SK-N-SH (cell line): ENCODE measurements around the gene SNAP23. TPM values are rescaled to one million over a fixed set of nuclear protein-coding genes. Genes with fewer than 3 reads are reported as not detected.

Experiments used
- CTCF ChIA-PET: fragments of 300-600, 350-600 bp; formaldehyde crosslinking; extraction: SDS; loops from one replicate; lab custom pipeline; 2021; lab: Yijun Ruan, JAX
- POLR2A ChIA-PET: fragments of 350-600 bp; sonication (Branson Sonifier 250); formaldehyde crosslinking; extraction: SDS; loops from one replicate; lab custom pipeline; 2020; ENCODE audit warnings: antibody characterized with exemption, inconsistent platforms; lab: Yijun Ruan, JAX
- DNase-seq: peaks from one replicate; pipeline ENCODE4 v3.0.0; 2012
- H2AFZ ChIP-seq: fragments of 200-600 bp; sonication (generic); 2 replicates; pipeline ENCODE4 v1.8.1; 2016; ENCODE audit warnings: antibody characterized with exemption, mild to moderate bottlenecking, low read depth
- H3F3A ChIP-seq: fragments of 200-600 bp; sonication (generic); replicated peaks from 2 replicates; pipeline ENCODE3; 2016; ENCODE audit warnings: antibody characterized with exemption, mild to moderate bottlenecking; ENCODE audit not compliant: insufficient read depth
- H3K27ac ChIP-seq, 2 experiments: fragments of 200-500 bp in 1 of 2; fragments of 200-600 bp in 1 of 2; sonication (Bioruptor generic) in 1 of 2; sonication (generic), shearing (Covaris generic) in 1 of 2; 2 replicates each; pipeline versions ENCODE4 v1.5.1 to v1.6.1; 2014 to 2016; ENCODE audit warnings: low read depth in 2 of 2, inconsistent platforms in 1 of 2, low read length in 1 of 2, mild to moderate bottlenecking in 1 of 2, mixed read lengths in 1 of 2
- H3K27me3 ChIP-seq: fragments of 200-600 bp; sonication (generic), shearing (Covaris generic); 2 replicates; pipeline ENCODE4 v1.6.1; 2016; ENCODE audit warnings: mixed run types; ENCODE audit not compliant: insufficient read depth
- H3K36me3 ChIP-seq, 2 experiments: fragments of 200-500 bp in 1 of 2; fragments of 200-600 bp in 1 of 2; sonication (Bioruptor generic) in 1 of 2; sonication (generic) in 1 of 2; replicated peaks in 1 of 2; 2 replicates each; pipeline versions ENCODE3 to v1.5.1; 2014 to 2016; ENCODE audit warnings: low read length in 1 of 2, mild to moderate bottlenecking in 1 of 2; ENCODE audit not compliant: insufficient read depth in 2 of 2, control insufficient read depth in 1 of 2
- H3K4me1 ChIP-seq, 2 experiments: fragments of 200-500 bp in 1 of 2; fragments of 200-600 bp in 1 of 2; sonication (Bioruptor generic) in 1 of 2; sonication (generic), shearing (Covaris generic) in 1 of 2; 2 replicates each; pipeline versions ENCODE4 v1.5.1 to v1.6.1; 2014 to 2016; ENCODE audit warnings: low read depth in 1 of 2, low read length in 1 of 2, mixed run types in 1 of 2; ENCODE audit not compliant: insufficient read depth in 2 of 2, control insufficient read depth in 1 of 2
- H3K4me2 ChIP-seq: fragments of 200-600 bp; sonication (generic), shearing (Covaris generic); 2 replicates; pipeline ENCODE4 v1.6.1; 2017; ENCODE audit warnings: mixed run types
- H3K4me3 ChIP-seq, 2 experiments: fragments of 200-500 bp in 1 of 2; fragments of 200-600 bp in 1 of 2; sonication (Bioruptor generic) in 1 of 2; sonication (generic), shearing (Covaris generic) in 1 of 2; 2 replicates each; pipeline versions ENCODE4 v1.5.1 to v1.8.1; 2014 to 2016; ENCODE audit warnings: low read depth in 2 of 2, inconsistent platforms in 1 of 2, low read length in 1 of 2, mild to moderate bottlenecking in 1 of 2, mixed read lengths in 1 of 2, moderate library complexity in 1 of 2
- H3K79me2 ChIP-seq: fragments of 200-600 bp; sonication (generic); 2 replicates; pipeline ENCODE4 v1.8.1; 2017; ENCODE audit warnings: mild to moderate bottlenecking; ENCODE audit not compliant: insufficient read depth
- H3K9ac ChIP-seq: fragments of 200-600 bp; sonication (generic); 2 replicates; pipeline ENCODE4 v1.6.1; 2017; ENCODE audit warnings: mixed run types
- H3K9me2 ChIP-seq: fragments of 200-600 bp; sonication (generic); 2 replicates; pipeline ENCODE4 v1.6.1; 2017; ENCODE audit warnings: mixed run types
- H3K9me3 ChIP-seq: fragments of 200-600 bp; sonication (generic); 2 replicates; pipeline ENCODE4 v1.6.1; 2017; ENCODE audit warnings: mixed run types, mild to moderate bottlenecking, moderate library complexity
- H4K20me1 ChIP-seq: fragments of 200-600 bp; sonication (generic); 2 replicates; pipeline ENCODE4 v1.6.1; 2017; ENCODE audit warnings: mild to moderate bottlenecking, mixed run types; ENCODE audit not compliant: insufficient read depth
- EP300 ChIP-seq, 2 experiments: IDR thresholded peaks; 2 replicates each; pipeline versions ENCODE4 v1.4.0 to v1.6.1; 2012; ENCODE audit warnings: borderline replicate concordance in 1 of 2, low read depth in 1 of 2, low read length in 1 of 2
- FOXM1 ChIP-seq: IDR thresholded peaks from 2 replicates; pipeline ENCODE4 v1.4.0; 2012; ENCODE audit warnings: low read depth, mild to moderate bottlenecking
- IRF3 ChIP-seq: fragments of 150-350 bp; IDR thresholded peaks from 2 replicates; pipeline ENCODE4 v1.6.1; 2016; ENCODE audit warnings: mild to moderate bottlenecking, low read depth, low read length
- PBX3 ChIP-seq: IDR thresholded peaks from 2 replicates; pipeline ENCODE4; 2012
- RAD21 ChIP-seq: IDR thresholded peaks from 2 replicates; pipeline ENCODE4 v1.6.1; 2012; ENCODE audit warnings: mild to moderate bottlenecking, low read length
- RCOR1 ChIP-seq: fragments of 150-350 bp; IDR thresholded peaks from 2 replicates; pipeline ENCODE4 v1.6.1; 2017; ENCODE audit warnings: antibody characterized with exemption, low read length
- RFX5 ChIP-seq: IDR thresholded peaks from 2 replicates; pipeline ENCODE4 v1.6.1; 2012; ENCODE audit warnings: mild to moderate bottlenecking, improper control_type of control experiment, low read length
- RXRA ChIP-seq: IDR thresholded peaks from 2 replicates; pipeline ENCODE4 v1.4.0; 2012; ENCODE audit warnings: low read depth, mild to moderate bottlenecking, borderline replicate concordance
- SMC3 ChIP-seq: IDR thresholded peaks from 2 replicates; pipeline ENCODE4 v1.6.1; 2012; ENCODE audit warnings: low read depth, low read length, improper control_type of control experiment
- TCF12 ChIP-seq: IDR thresholded peaks from 2 replicates; pipeline ENCODE4 v1.4.0; 2012
- ZBTB33 ChIP-seq: IDR thresholded peaks from 2 replicates; pipeline ENCODE4 v1.4.0; 2012; ENCODE audit warnings: low read depth, borderline replicate concordance
- WGBS: methylation state at CpG from one replicate; pipeline ENCODE4 v1.1.6; 2017; ENCODE audit warnings: low lambda C conversion rate; 5-methylcytosine and 5-hydroxymethylcytosine counted together
- polyA plus RNA-seq, 3 experiments: library from polyadenylated mRNA; depleted of rRNA; stranded (reverse); fragments of >200 nt; gene quantifications; 2 replicates each; pipeline ENCODE4 v1.2.3, GENCODE V29; 2012
- TF ChIP-seq, protein P1 (sequence below): IDR thresholded peaks from 2 replicates; pipeline ENCODE4 v1.4.0; 2012; ENCODE audit warnings: low read depth, borderline replicate concordance

SNAP23 gene
- polyA plus RNA-seq, 1 of the 3 experiments (the other 2 are of a cell fraction), result 39.2 TPM

DNA sequence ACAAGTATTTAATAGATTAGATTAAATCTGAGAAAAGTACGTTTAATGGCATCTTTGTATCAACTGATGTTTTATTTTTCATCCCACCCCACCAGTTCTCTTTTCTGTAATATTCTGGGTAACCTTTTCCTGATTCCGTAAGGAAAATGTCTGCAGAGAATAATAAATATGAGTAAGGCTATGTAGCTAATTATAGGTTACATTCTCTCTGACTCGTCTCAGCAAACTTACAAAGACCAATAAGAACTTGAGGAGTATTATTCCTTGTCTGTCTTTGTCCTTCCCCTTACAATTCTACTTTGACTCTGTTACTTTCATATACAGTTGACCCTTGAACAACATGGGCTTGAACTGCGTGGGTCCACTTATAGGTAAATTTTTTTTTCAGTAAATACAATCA, 12.1 kb downstream of the SNAP23 start:
- Histone ChIP-seq H3K4me2 (peak overlapping the region; percentile 14; the same call in 1 of the 2 replicates), H3F3A (no peaks in the 10 kb centered on the region), H3K9me2 (no peaks in the 10 kb centered on the region), H3K27me3 (no peaks in the 10 kb centered on the region), H3K27ac (peak overlapping the region in 1 of 2 experiments; percentile 22; a peak in 2 of 4 replicates), H3K9me3 (no peaks in the 10 kb centered on the region), H3K4me3 (no peak overlapping the region), H3K4me1 (peaks cover 2 to 8% of the 10 kb centered on the region in 2 experiments; a peak in 2 of 4 replicates), H3K9ac (no peak overlapping the region), H2AFZ (no peak overlapping the region), H4K20me1 (0 out of 2 replicates have a peak, but pooled peaks cover 2% of the 10 kb centered on the region), H3K79me2 (peaks cover 84% of the 10 kb centered on the region), H3K36me3 (peaks cover 0 to 19% of the 10 kb centered on the region in 2 experiments)
- no peak for DNase-seq
- ChIA-PET POLR2A (no interaction called here), CTCF (no interaction called here)
- TF ChIP-seq EP300 (IDR thresholded peaks at IDR 0.05; ENCODE audit: borderline replicate concordance in 1 of 2, low read depth in 1 of 2, low read length in 1 of 2), result no peak
- TF ChIP-seq, protein P1, sequence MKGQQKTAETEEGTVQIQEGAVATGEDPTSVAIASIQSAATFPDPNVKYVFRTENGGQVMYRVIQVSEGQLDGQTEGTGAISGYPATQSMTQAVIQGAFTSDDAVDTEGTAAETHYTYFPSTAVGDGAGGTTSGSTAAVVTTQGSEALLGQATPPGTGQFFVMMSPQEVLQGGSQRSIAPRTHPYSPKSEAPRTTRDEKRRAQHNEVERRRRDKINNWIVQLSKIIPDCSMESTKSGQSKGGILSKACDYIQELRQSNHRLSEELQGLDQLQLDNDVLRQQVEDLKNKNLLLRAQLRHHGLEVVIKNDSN, result no peak
- TF ChIP-seq IRF3, result no peak
- TF ChIP-seq SMC3, result no peak
- TF ChIP-seq RFX5, result no peak
- no peak for TF ChIP-seq TCF12
- no peak for TF ChIP-seq RCOR1
- TF ChIP-seq FOXM1, result no peak
- TF ChIP-seq ZBTB33, result no peak
- 65% methylated on average over 4 of the region's 4 CpGs for WGBS

DNA sequence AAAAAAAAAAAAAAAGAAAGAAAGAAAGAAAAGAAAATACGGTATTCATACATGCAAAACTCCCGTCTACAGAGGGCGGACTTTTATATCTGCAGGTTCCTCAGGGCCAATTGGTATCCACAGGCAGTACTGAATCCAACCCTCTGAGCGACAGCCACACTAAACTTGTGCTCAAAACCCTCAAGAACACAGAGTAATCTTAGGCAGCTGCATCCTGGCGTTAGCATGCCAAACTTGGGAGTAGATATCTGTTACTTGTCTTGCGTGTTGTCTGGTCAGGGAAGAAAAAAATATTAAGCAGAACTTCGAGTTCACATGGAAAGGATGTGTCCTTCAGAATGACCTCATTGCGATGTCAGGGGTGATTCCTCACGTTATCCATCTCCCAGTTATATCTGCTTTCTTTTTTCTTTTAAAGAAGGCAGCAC, 12.8 kb downstream of the SNAP23 start:
- no peak overlapping the region for H3K4me2 ChIP-seq
- H3K9me2 ChIP-seq, result no peaks in the 10 kb centered on the region
- no peak overlapping the region for H3K4me3 ChIP-seq
- CTCF ChIA-PET, result no interaction called here
- H2AFZ ChIP-seq, result no peak overlapping the region
- no peaks in the 10 kb centered on the region for H3K27me3 ChIP-seq
- H3F3A ChIP-seq, result no peaks in the 10 kb centered on the region
- 73% methylated on average over 9 of the region's 9 CpGs for WGBS
- H3K9ac ChIP-seq, result no peak overlapping the region
- TF ChIP-seq RAD21, result no peak
- TF ChIP-seq PBX3, result peak; percentile 37
- no peak for TF ChIP-seq RXRA
- peaks cover 0 to 24% of the 10 kb centered on the region in 2 experiments for H3K36me3 ChIP-seq
- H3K79me2 ChIP-seq, result peaks cover 84% of the 10 kb centered on the region
- H3K27ac ChIP-seq, result no peak overlapping the region
- no peaks in the 10 kb centered on the region for H3K9me3 ChIP-seq
- DNase-seq, result no peak
- no peaks in the 10 kb centered on the region for H4K20me1 ChIP-seq
- POLR2A ChIA-PET, result no interaction called here
- peaks cover 2 to 8% of the 10 kb centered on the region in 2 experiments; a peak in 2 of 4 replicates for H3K4me1 ChIP-seq
